NT2/D1 (cell line): ENCODE measurements around the gene AADACL4.

Experiments used
- YY1 ChIP-seq: IDR thresholded peaks from 2 replicates; pipeline ENCODE4 v1.6.1; 2011; ENCODE audit not compliant: insufficient read length, insufficient read depth
- ZNF274 ChIP-seq: IDR thresholded peaks from 2 replicates; pipeline ENCODE4 v1.6.1; 2011; ENCODE audit warnings: mild to moderate bottlenecking, low read depth, low read length

DNA sequence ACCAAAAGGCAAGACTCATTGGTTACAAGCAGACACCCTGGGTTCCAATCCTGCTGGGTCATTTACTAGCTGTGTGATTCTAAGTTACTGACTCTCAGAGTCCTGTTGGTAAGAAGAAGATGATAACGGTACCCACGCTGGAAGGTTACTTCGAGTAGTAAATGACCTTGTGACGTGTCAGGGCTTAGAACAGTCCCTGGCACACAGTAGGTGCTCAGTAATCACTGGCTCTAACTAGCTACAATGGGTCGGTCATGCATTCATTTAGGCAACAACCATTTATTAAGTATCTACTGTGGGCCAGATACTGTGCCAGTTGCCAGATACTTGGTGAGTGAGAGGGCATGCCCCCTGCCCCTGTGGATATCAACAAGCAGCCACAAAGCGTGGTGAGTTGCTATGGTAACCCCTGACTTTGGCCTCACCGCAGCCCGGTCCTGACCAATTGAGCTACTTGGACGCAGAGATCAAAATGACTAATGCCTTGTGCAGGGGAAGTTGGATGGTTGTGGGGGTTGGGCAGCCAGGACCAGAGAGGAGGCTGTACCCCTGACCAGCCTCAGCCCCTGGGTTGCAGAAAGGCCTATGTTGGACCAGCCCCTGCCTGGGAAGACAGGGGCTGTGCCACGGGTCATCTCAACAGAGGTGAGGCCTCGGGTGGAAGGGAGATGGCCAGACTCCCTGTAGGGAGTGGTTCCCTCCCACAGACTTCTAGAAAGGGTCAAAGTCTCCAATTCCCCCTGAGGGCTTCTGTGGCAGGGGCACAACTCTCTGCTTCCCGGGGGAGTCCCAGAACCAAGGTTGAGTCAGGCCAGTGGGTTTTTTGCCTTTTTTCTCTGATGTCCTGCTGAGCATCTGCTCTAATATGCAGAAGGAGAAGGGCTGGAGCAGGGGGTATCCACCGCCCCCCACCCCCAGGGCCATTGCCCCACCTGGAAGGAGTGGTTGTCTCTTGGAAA is 41.9 kb upstream of the AADACL4 start:
- TF ChIP-seq YY1 (no peak), ZNF274 (no peak)
